ENCODE data around the gene HELZ.

HELZ gene

GRCh38 chr17:67052720-67053437 is 192.1 kb downstream of the HELZ start:
- Mint-ChIP-seq H3K4me1 (peaks cover 21% of the 10 kb centered on the region), H3K9me3 (peaks cover 13% of the 10 kb centered on the region), H3K36me3 (ENCODE audit: low read depth) (peaks cover 6% of the 10 kb centered on the region), H3K4me3 (no peak overlapping the region), H3K27me3 (ENCODE audit: low read depth) (no peaks in the 10 kb centered on the region), H3K27ac (no peak overlapping the region)
- TF ChIP-seq CTCF (IDR thresholded peaks at IDR 0.05; ENCODE audit: unreplicated experiment in 3 of 3) = no peak

- no peak overlapping the region for H3K4me3 Mint-ChIP-seq
- no peak overlapping the region for H3K27ac Mint-ChIP-seq
- peaks cover 6% of the 10 kb centered on the region for H3K36me3 Mint-ChIP-seq (ENCODE audit: low read depth)
- H3K9me3 Mint-ChIP-seq = peaks cover 22% of the 10 kb centered on the region
- no peaks in the 10 kb centered on the region for H3K27me3 Mint-ChIP-seq (ENCODE audit: low read depth)
- peaks cover 22% of the 10 kb centered on the region for H3K4me1 Mint-ChIP-seq
- TF ChIP-seq CTCF (IDR thresholded peaks at IDR 0.05; ENCODE audit: unreplicated experiment in 3 of 3) = no peak
Measured at GRCh38 chr17:67051837-67052236, 193.2 kb downstream of the HELZ start.

GRCh38 chr17:67051155-67051538 is 193.8 kb downstream of the HELZ start:
- peaks cover 23% of the 10 kb centered on the region for H3K4me1 Mint-ChIP-seq
- no peaks in the 10 kb centered on the region for H3K27me3 Mint-ChIP-seq (ENCODE audit: low read depth)
- peaks cover 24% of the 10 kb centered on the region for H3K9me3 Mint-ChIP-seq
- H3K36me3 Mint-ChIP-seq (ENCODE audit: low read depth) = peaks cover 6% of the 10 kb centered on the region
- TF ChIP-seq CTCF (IDR thresholded peaks at IDR 0.05; ENCODE audit: unreplicated experiment in 3 of 3) = no peak
- no peak overlapping the region for H3K27ac Mint-ChIP-seq
- no peak overlapping the region for H3K4me3 Mint-ChIP-seq

GRCh38 chr17:67050471-67051154 is 194.4 kb downstream of the HELZ start:
- Mint-ChIP-seq H3K9me3 (peaks cover 24% of the 10 kb centered on the region), H3K4me1 (peaks cover 28% of the 10 kb centered on the region), H3K4me3 (no peak overlapping the region), H3K27me3 (ENCODE audit: low read depth) (no peaks in the 10 kb centered on the region), H3K36me3 (ENCODE audit: low read depth) (peaks cover 6% of the 10 kb centered on the region), H3K27ac (no peak overlapping the region)
- no peak for TF ChIP-seq CTCF (IDR thresholded peaks at IDR 0.05; ENCODE audit: unreplicated experiment in 3 of 3)

- no peaks in the 10 kb centered on the region for H3K27me3 Mint-ChIP-seq (ENCODE audit: low read depth)
- no peak for TF ChIP-seq CTCF (IDR thresholded peaks at IDR 0.05; ENCODE audit: unreplicated experiment in 3 of 3)
- H3K9me3 Mint-ChIP-seq = peaks cover 24% of the 10 kb centered on the region
- peaks cover 6% of the 10 kb centered on the region for H3K36me3 Mint-ChIP-seq (ENCODE audit: low read depth)
- peaks cover 29% of the 10 kb centered on the region for H3K4me1 Mint-ChIP-seq
- no peak overlapping the region for H3K27ac Mint-ChIP-seq
- no peak overlapping the region for H3K4me3 Mint-ChIP-seq
Measured at GRCh38 chr17:67050066-67050465, 194.9 kb downstream of the HELZ start.

Measured in nephron (organoid).